Nephron progenitor cell (in vitro differentiated cells): ENCODE measurements around the gene PLVAP.

ENCODE experiments used
- DNase-seq: peaks from one replicate; pipeline ENCODE4 v3.0.0; 2021
- H3K27ac Mint-ChIP-seq: 2 replicates; pipeline ENCODE4 v1.8.0; 2021; ENCODE audit warnings: mild to moderate bottlenecking, moderate library complexity, mixed read lengths
- H3K27me3 Mint-ChIP-seq: 2 replicates; pipeline ENCODE4 v1.8.0; 2021; ENCODE audit warnings: mild to moderate bottlenecking, low read depth, mixed read lengths; ENCODE audit not compliant: poor library complexity
- H3K36me3 Mint-ChIP-seq: 2 replicates; pipeline ENCODE4 v1.8.0; 2021; ENCODE audit warnings: low read depth, mixed read lengths
- H3K4me1 Mint-ChIP-seq: 2 replicates; pipeline ENCODE4 v1.8.0; 2021; ENCODE audit warnings: mixed read lengths
- H3K4me3 Mint-ChIP-seq: 2 replicates; pipeline ENCODE4 v1.8.0; 2021; ENCODE audit warnings: mild to moderate bottlenecking, moderate library complexity, mixed read lengths
- H3K9me3 Mint-ChIP-seq: 2 replicates; pipeline ENCODE4 v1.8.0; 2021; ENCODE audit warnings: mild to moderate bottlenecking, moderate library complexity, mixed read lengths
- CTCF ChIP-seq: fragments of 200-600 bp; sonication (generic); IDR thresholded peaks from 2 replicates; pipeline ENCODE4 v1.5.0; 2021; ENCODE audit warnings: antibody characterized with exemption

Gene PLVAP

GRCh38 chr19:17394891-17395415 lies 17.8 kb upstream of the PLVAP start:
- H3K27me3 Mint-ChIP-seq, result peaks cover 4% of the 10 kb centered on the region
- peaks cover 23% of the 10 kb centered on the region for H3K4me1 Mint-ChIP-seq
- peak; percentile 45 for TF ChIP-seq CTCF
- H3K4me3 Mint-ChIP-seq, result no peak overlapping the region
- peaks cover 6% of the 10 kb centered on the region for H3K9me3 Mint-ChIP-seq
- peak; percentile 50 for DNase-seq
- H3K27ac Mint-ChIP-seq, result peak overlapping the region; percentile 64
- peaks cover 12% of the 10 kb centered on the region for H3K36me3 Mint-ChIP-seq

- Mint-ChIP-seq H3K4me3 (no peak within 1 kb of the TSS), H3K27me3 (peaks cover 12% of the 10 kb centered on the region), H3K27ac (peak within 1 kb of the TSS; percentile 64), H3K9me3 (peaks cover 17% of the 10 kb centered on the region), H3K4me1 (peaks cover 23% of the 10 kb centered on the region), H3K36me3 (peaks cover 18% of the 10 kb centered on the region)
- no peak for TF ChIP-seq CTCF
- DNase-seq, result no peak
Observed at GRCh38 chr19:17393914-17394313, 16.8 kb upstream of the PLVAP start, which contains the start of gene CCDC194. Gene CCDC194, minus strand, starts transcription at chr19:17394196. Its CDS starts 38 bp downstream, at chr19:17394158.

- Mint-ChIP-seq H3K9me3 (peaks cover 23% of the 10 kb centered on the region), H3K27me3 (peaks cover 19% of the 10 kb centered on the region), H3K4me1 (peaks cover 23% of the 10 kb centered on the region), H3K4me3 (no peak overlapping the region), H3K36me3 (peaks cover 19% of the 10 kb centered on the region), H3K27ac (no peak overlapping the region)
- DNase-seq, result no peak
- TF ChIP-seq CTCF, result no peak
Observed at GRCh38 chr19:17393002-17393401, 15.9 kb upstream of the PLVAP start.

- Mint-ChIP-seq H3K4me1 (peaks cover 23% of the 10 kb centered on the region), H3K36me3 (peaks cover 9% of the 10 kb centered on the region), H3K4me3 (peak overlapping the region; percentile 80), H3K27me3 (peaks cover 24% of the 10 kb centered on the region), H3K9me3 (peaks cover 23% of the 10 kb centered on the region), H3K27ac (peak overlapping the region; percentile 32)
- no peak for TF ChIP-seq CTCF
- DNase-seq, result no peak
Observed at GRCh38 chr19:17391371-17392151, 14.4 kb upstream of the PLVAP start.

GRCh38 chr19:17390665-17391370 lies 13.7 kb upstream of the PLVAP start:
- peaks cover 26% of the 10 kb centered on the region for H3K27me3 Mint-ChIP-seq
- peak; percentile 98 for DNase-seq
- peaks cover 9% of the 10 kb centered on the region for H3K36me3 Mint-ChIP-seq
- peak overlapping the region; percentile 95 for H3K4me3 Mint-ChIP-seq
- peak overlapping the region; percentile 95 for H3K27ac Mint-ChIP-seq
- peaks cover 23% of the 10 kb centered on the region for H3K9me3 Mint-ChIP-seq
- TF ChIP-seq CTCF, result peak; percentile 50
- peaks cover 23% of the 10 kb centered on the region for H3K4me1 Mint-ChIP-seq
